ENCODE data around the gene GNMT.

DNA sequence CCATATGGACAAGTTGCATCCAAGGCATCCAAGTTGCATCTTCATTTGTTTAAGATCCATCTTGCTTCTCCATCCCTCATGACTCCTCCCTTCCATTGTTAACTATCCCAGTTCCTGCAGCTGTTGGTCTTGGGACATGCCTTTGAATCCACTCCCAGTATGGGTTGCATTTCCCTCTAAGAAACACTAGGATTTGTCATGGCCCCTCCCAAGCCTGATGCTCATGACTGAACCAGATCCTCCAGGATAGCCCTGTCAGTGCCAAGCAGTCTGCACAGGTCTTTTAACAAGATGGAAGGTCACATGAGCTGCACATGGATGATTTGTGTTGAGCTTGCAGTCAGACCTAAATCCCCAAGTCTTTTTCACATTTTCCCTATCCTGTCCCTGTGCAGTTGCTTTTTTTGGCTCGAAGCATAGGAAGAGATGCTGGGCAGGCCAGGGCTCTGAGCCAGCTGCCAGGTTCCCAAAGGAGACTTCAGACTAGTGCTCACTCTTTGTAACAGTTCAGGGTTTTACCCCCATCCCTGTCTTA lies 28.0 kb downstream of the GNMT start:
- TF ChIP-seq CTCF (IDR thresholded peaks at IDR 0.05; ENCODE audit: low read length) (no peak), EZH2 (IDR thresholded peaks at IDR 0.05; ENCODE audit: borderline replicate concordance, low read length) (no peak)
